Measurements from ENCODE around the gene CNN2.

DNA sequence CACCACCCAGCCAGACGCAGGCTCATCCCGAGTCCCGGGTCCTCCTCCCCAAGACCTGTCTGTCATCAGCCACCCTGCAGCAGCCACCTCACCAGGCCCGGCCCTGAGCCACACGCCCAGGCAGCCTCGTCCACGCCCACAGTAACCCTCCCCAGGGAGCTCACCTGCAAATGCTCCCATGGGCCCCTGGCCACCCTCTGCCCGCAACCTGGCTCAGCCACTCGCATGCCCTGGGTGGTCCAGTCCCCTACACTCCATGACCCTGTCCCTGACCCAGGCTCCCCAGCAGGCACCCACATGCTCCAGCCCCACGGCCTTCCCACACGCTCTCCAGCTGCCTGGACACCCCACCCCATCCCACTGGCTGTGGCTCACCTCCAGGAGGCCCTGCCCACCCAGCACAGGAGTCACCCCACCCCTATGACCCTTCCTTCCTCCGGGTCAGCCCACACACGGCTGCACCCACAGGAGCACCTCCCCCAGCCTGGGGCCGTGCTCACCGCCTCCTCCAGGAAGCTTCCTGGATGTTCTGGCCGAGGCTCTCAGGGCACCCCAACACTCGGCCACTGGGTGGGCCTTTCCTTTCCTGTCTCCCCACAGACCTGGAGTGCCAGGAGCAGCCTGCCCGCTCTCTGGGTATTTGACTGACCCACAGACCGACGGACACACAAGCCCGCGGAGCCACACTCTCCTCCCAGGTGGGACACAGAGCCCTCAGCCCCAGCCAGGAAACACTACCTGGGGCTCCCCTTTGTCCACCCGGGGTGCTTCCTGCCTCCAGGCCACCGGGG, 9.1 kb upstream of the CNN2 start:
- TF ChIP-seq POLR2A (IDR thresholded peaks at IDR 0.05): no peak
- TF ChIP-seq, protein P1, sequence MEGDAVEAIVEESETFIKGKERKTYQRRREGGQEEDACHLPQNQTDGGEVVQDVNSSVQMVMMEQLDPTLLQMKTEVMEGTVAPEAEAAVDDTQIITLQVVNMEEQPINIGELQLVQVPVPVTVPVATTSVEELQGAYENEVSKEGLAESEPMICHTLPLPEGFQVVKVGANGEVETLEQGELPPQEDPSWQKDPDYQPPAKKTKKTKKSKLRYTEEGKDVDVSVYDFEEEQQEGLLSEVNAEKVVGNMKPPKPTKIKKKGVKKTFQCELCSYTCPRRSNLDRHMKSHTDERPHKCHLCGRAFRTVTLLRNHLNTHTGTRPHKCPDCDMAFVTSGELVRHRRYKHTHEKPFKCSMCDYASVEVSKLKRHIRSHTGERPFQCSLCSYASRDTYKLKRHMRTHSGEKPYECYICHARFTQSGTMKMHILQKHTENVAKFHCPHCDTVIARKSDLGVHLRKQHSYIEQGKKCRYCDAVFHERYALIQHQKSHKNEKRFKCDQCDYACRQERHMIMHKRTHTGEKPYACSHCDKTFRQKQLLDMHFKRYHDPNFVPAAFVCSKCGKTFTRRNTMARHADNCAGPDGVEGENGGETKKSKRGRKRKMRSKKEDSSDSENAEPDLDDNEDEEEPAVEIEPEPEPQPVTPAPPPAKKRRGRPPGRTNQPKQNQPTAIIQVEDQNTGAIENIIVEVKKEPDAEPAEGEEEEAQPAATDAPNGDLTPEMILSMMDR (IDR thresholded peaks at IDR 0.05): no peak
